ENCODE data around the gene PLA2G1B.

PLA2G1B gene

GRCh38 chr12:120327593-120327992 lies at the start of gene PLA2G1B:
Gene PLA2G1B (minus strand): TSS chr12:120327779. CDS start chr12:120327753, 26 bp downstream.
- DNase-seq: no peak

- no peak for DNase-seq
These were observed 49.5 kb upstream of the PLA2G1B start for GRCh38 chr12:120376934-120377572.

GRCh38 chr12:120376416-120376815 lies 48.8 kb upstream of the PLA2G1B start:
- DNase-seq: no peak

GRCh38 chr12:120376009-120376408 lies 48.4 kb upstream of the PLA2G1B start:
- no peak for DNase-seq

GRCh38 chr12:120373683-120374082 lies 46.1 kb upstream of the PLA2G1B start:
- no peak for DNase-seq

GRCh38 chr12:120370343-120371243 lies 43.0 kb upstream of the PLA2G1B start:
- no peak for DNase-seq

GRCh38 chr12:120369603-120370342 lies 42.2 kb upstream of the PLA2G1B start:
- no peak for DNase-seq

GRCh38 chr12:120368789-120369602 lies 41.4 kb upstream of the PLA2G1B start, which contains the start of gene MSI1:
Gene MSI1 (minus strand): TSS chr12:120369164. CDS start chr12:120369091, 73 bp downstream.
- no peak for DNase-seq

- DNase-seq: no peak
These were observed 40.6 kb upstream of the PLA2G1B start for GRCh38 chr12:120367924-120368788.

GRCh38 chr12:120367233-120367923 lies 39.8 kb upstream of the PLA2G1B start:
- peak in 1 of 4 experiments; percentile 4 for DNase-seq

- no peak for DNase-seq
These were observed 39.3 kb upstream of the PLA2G1B start for GRCh38 chr12:120366845-120367232.

GRCh38 chr12:120366341-120366705 lies 38.7 kb upstream of the PLA2G1B start:
- DNase-seq: no peak

- DNase-seq: no peak
These were observed 38.2 kb upstream of the PLA2G1B start for GRCh38 chr12:120365675-120366340.

GRCh38 chr12:120364487-120364886 lies 36.9 kb upstream of the PLA2G1B start:
- DNase-seq: no peak

- DNase-seq: no peak
These were observed 35.8 kb upstream of the PLA2G1B start for GRCh38 chr12:120363274-120363855.

GRCh38 chr12:120362516-120363273 lies 35.1 kb upstream of the PLA2G1B start:
- no peak for DNase-seq

GRCh38 chr12:120361506-120362208 lies 34.1 kb upstream of the PLA2G1B start:
- no peak for DNase-seq

- no peak for DNase-seq
These were observed 31.5 kb upstream of the PLA2G1B start for GRCh38 chr12:120359128-120359527.

All from activated naive CD4-positive, alpha-beta T cell (primary cell).